Neural progenitor cell (in vitro differentiated cells): ENCODE results near the gene PTPRN2. TPM values are rescaled to one million over a fixed set of nuclear protein-coding genes. Genes with fewer than 3 reads are reported as not detected.

Source experiments
- DNase-seq: peaks from one replicate; pipeline ENCODE4 v3.0.0-alpha.2; 2016; ENCODE audit warnings: low spot score
- H2AFZ ChIP-seq: fragments of 200-600 bp; sonication (generic); replicated peaks from 2 replicates; pipeline ENCODE4 v1.6.1; 2016; ENCODE audit warnings: antibody characterized with exemption
- H3F3A ChIP-seq: fragments of 200-600 bp; sonication (generic); 2 replicates; pipeline ENCODE4 v1.6.1; 2016; ENCODE audit warnings: antibody characterized with exemption, low read depth
- H3K27ac ChIP-seq: fragments of 200-600 bp; sonication (generic); 2 replicates; pipeline ENCODE4 v1.5.1; 2016; ENCODE audit warnings: mild to moderate bottlenecking
- H3K27me3 ChIP-seq: fragments of 200-600 bp; sonication (generic); 2 replicates; pipeline ENCODE4 v1.6.1; 2016; ENCODE audit warnings: mild to moderate bottlenecking, moderate library complexity
- H3K36me3 ChIP-seq: fragments of 200-600 bp; sonication (generic); 2 replicates; pipeline ENCODE4 v1.5.1; 2016
- H3K4me1 ChIP-seq: fragments of 200-600 bp; sonication (generic); 2 replicates; pipeline ENCODE4 v1.6.1; 2016; ENCODE audit warnings: mixed run types
- H3K4me2 ChIP-seq: fragments of 200-600 bp; sonication (generic); 2 replicates; pipeline ENCODE4 v1.6.1; 2016
- H3K4me3 ChIP-seq: fragments of 200-600 bp; sonication (generic); 2 replicates; pipeline ENCODE4 v1.5.1; 2016
- H3K79me2 ChIP-seq: fragments of 200-600 bp; sonication (generic); 2 replicates; pipeline ENCODE4 v1.6.1; 2016; ENCODE audit warnings: low read depth
- H3K9ac ChIP-seq: fragments of 200-600 bp; sonication (generic); 2 replicates; pipeline ENCODE4 v1.6.1; 2016
- H3K9me3 ChIP-seq: fragments of 200-600 bp; sonication (generic); 2 replicates; pipeline ENCODE4 v1.5.1; 2016; ENCODE audit warnings: low read depth
- H4K20me1 ChIP-seq: fragments of 200-600 bp; sonication (generic); 2 replicates; pipeline ENCODE4 v1.6.1; 2016; ENCODE audit warnings: low read depth
- H3K27ac Mint-ChIP-seq: 3 replicates; pipeline ENCODE4 v1.8.0; 2021; ENCODE audit warnings: mixed read lengths
- H3K27me3 Mint-ChIP-seq: 2 replicates; pipeline ENCODE4 v1.8.0; 2022; ENCODE audit warnings: low read depth, mild to moderate bottlenecking, inconsistent platforms, moderate library complexity, mixed read lengths; ENCODE audit not compliant: insufficient read depth
- H3K36me3 Mint-ChIP-seq: 3 replicates; pipeline ENCODE4 v1.8.0; 2021; ENCODE audit warnings: mixed read lengths
- H3K4me1 Mint-ChIP-seq: 3 replicates; pipeline ENCODE4 v1.8.0; 2021; ENCODE audit warnings: mixed read lengths
- H3K4me3 Mint-ChIP-seq: 3 replicates; pipeline ENCODE4 v1.8.0; 2021; ENCODE audit warnings: mild to moderate bottlenecking, moderate library complexity, mixed read lengths
- H3K9me3 Mint-ChIP-seq: 3 replicates; pipeline ENCODE4 v1.8.0; 2020; ENCODE audit warnings: mixed read lengths
- EZH2 ChIP-seq: fragments of 200-600 bp; sonication (generic); IDR thresholded peaks from 2 replicates; pipeline ENCODE4 v1.6.1; 2017; ENCODE audit warnings: antibody characterized with exemption, mild to moderate bottlenecking, moderate library complexity
- EZH2phosphoT487 ChIP-seq: fragments of 200-600 bp; sonication (generic); IDR thresholded peaks from 2 replicates; pipeline ENCODE4 v1.6.1; 2017; ENCODE audit warnings: antibody characterized with exemption
- total RNA-seq: library from RNA; depleted of rRNA; stranded (reverse); fragments of >200 nt; gene quantifications from 2 replicates; pipeline ENCODE4 v1.2.3, GENCODE V29; 2015; ENCODE audit warnings: low replicate concordance
- TF ChIP-seq, protein P1 (sequence below): fragments of 200-600 bp; sonication (generic); IDR thresholded peaks from 2 replicates; pipeline ENCODE4 v1.5.1; 2017; ENCODE audit warnings: antibody characterized with exemption, mild to moderate bottlenecking

PTPRN2 gene
- total RNA-seq, 1 donor from 2014 or later, result 3.0 TPM

DNA sequence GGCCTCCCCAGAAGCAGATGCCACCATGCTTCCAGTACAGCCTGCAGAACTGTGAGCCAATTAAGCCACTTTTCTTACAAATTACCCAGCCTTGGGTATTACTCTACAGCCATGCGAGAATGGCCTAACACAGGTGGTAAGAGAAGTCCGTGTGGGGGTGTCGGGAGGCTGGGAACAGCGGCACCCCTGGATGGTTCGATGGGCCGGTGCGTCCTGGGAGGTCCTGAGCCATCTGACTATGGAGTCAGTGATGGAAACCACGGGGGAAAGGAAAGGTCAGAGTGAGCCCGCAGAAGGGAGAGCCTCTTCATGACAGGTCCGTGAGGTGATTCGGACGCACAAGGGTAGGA is 2.5 kb upstream of the PTPRN2 start:
- Histone ChIP-seq H3K9ac (no peak overlapping the region), H3K4me1 (peaks cover 6% of the 10 kb centered on the region), H3K4me2 (no peak overlapping the region), H2AFZ (no peak overlapping the region), H3K9me3 (no peaks in the 10 kb centered on the region), H4K20me1 (peaks cover 13% of the 10 kb centered on the region), H3K79me2 (no peaks in the 10 kb centered on the region), H3K27me3 (peaks cover 75% of the 10 kb centered on the region), H3K27ac (no peak overlapping the region), H3F3A (peaks cover 6% of the 10 kb centered on the region), H3K36me3 (no peaks in the 10 kb centered on the region), H3K4me3 (no peak overlapping the region)
- Mint-ChIP-seq H3K27ac (no peak overlapping the region), H3K9me3 (no peaks in the 10 kb centered on the region), H3K36me3 (no peaks in the 10 kb centered on the region), H3K4me3 (no peak overlapping the region), H3K4me1 (peaks cover 3% of the 10 kb centered on the region), H3K27me3 (peaks cover 30% of the 10 kb centered on the region)
- TF ChIP-seq, protein P1, sequence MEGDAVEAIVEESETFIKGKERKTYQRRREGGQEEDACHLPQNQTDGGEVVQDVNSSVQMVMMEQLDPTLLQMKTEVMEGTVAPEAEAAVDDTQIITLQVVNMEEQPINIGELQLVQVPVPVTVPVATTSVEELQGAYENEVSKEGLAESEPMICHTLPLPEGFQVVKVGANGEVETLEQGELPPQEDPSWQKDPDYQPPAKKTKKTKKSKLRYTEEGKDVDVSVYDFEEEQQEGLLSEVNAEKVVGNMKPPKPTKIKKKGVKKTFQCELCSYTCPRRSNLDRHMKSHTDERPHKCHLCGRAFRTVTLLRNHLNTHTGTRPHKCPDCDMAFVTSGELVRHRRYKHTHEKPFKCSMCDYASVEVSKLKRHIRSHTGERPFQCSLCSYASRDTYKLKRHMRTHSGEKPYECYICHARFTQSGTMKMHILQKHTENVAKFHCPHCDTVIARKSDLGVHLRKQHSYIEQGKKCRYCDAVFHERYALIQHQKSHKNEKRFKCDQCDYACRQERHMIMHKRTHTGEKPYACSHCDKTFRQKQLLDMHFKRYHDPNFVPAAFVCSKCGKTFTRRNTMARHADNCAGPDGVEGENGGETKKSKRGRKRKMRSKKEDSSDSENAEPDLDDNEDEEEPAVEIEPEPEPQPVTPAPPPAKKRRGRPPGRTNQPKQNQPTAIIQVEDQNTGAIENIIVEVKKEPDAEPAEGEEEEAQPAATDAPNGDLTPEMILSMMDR, result no peak
- TF ChIP-seq EZH2, result no peak
- no peak for TF ChIP-seq EZH2phosphoT487
- no peak for DNase-seq

DNA sequence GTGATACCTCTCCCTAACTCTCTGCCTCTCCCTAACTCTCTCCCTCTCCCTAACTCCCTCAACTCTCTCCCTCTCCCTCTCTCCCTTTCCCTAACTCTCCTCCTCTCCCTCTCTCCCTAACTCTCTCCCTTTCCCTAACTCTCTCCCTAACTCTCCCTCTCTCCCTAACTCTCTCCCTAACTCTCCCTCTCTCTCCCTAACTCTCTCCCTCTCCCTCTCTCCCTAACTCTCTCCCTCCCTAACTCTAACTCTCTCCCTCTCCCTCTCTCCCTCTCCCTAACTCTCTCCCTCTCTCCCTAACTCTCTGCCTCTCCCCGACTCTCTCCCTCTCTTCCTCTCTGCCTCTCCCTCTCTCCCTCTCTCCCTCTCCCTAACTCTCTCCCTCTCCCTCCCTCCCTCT is 2.0 kb upstream of the PTPRN2 start:
- Histone ChIP-seq H4K20me1 (peaks cover 13% of the 10 kb centered on the region), H3K4me2 (no peak overlapping the region), H3K4me3 (no peak overlapping the region), H3K79me2 (no peaks in the 10 kb centered on the region), H3K27ac (no peak overlapping the region), H2AFZ (no peak overlapping the region), H3F3A (peaks cover 6% of the 10 kb centered on the region), H3K36me3 (no peaks in the 10 kb centered on the region), H3K4me1 (peaks cover 6% of the 10 kb centered on the region), H3K27me3 (peaks cover 80% of the 10 kb centered on the region), H3K9ac (no peak overlapping the region), H3K9me3 (no peaks in the 10 kb centered on the region)
- Mint-ChIP-seq H3K9me3 (no peaks in the 10 kb centered on the region), H3K27ac (no peak overlapping the region), H3K36me3 (no peaks in the 10 kb centered on the region), H3K27me3 (peaks cover 32% of the 10 kb centered on the region), H3K4me3 (peak overlapping the region; percentile 21), H3K4me1 (peaks cover 3% of the 10 kb centered on the region)
- TF ChIP-seq EZH2, result no peak
- no peak for TF ChIP-seq EZH2phosphoT487
- TF ChIP-seq, protein P1, result no peak
- no peak for DNase-seq

DNA sequence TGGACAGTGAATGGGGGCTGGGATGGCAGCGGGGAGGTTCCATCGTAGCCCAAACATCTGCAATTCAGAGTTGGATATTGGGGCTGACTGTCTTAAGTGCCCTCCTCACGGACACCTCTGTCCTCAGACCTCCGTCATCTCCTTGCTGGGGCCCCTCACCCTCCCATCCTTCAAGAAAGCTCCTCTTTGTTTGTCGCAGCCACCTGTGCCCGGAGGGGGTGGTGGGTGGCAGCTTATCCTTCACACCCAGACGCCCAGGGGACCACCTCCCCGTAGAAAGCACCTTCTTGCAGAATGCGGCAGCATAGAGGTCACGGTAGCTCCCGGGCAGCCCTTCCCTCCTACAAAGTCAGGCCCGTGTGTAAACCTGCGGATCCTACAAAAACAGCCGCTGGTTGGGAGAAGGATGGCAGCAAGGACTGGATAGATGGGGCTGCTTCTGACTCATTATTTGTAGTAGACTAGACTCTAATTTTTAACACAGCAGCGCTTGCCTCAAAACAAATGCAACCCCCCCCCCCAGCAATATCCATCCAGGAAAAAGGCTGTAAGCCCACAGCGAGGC is 1.3 kb upstream of the PTPRN2 start:
- Histone ChIP-seq H3K36me3 (no peaks in the 10 kb centered on the region), H4K20me1 (peaks cover 17% of the 10 kb centered on the region), H3K4me2 (no peak overlapping the region), H3K9me3 (no peaks in the 10 kb centered on the region), H3K27ac (no peak overlapping the region), H3K79me2 (no peaks in the 10 kb centered on the region), H3K4me1 (peaks cover 7% of the 10 kb centered on the region), H2AFZ (no peak overlapping the region), H3K27me3 (peaks cover 87% of the 10 kb centered on the region), H3K4me3 (peak overlapping the region; percentile 53), H3K9ac (no peak overlapping the region), H3F3A (peaks cover 6% of the 10 kb centered on the region)
- H3K36me3 Mint-ChIP-seq, result no peaks in the 10 kb centered on the region
- TF ChIP-seq, protein P1, result no peak
- TF ChIP-seq EZH2 (no peak), EZH2phosphoT487 (no peak)
- H3K27ac Mint-ChIP-seq, result no peak overlapping the region
- peak overlapping the region; percentile 83 for H3K4me3 Mint-ChIP-seq
- H3K9me3 Mint-ChIP-seq, result no peaks in the 10 kb centered on the region
- H3K27me3 Mint-ChIP-seq, result peaks cover 36% of the 10 kb centered on the region
- no peak for DNase-seq
- peaks cover 3% of the 10 kb centered on the region for H3K4me1 Mint-ChIP-seq
